ENCODE measurements around the gene HNRNPM. TPM values are rescaled to one million over a fixed set of nuclear protein-coding genes. Genes with fewer than 3 reads are reported as not detected.

The HNRNPM gene
- total RNA-seq, 2 experiments from 2014 or later: 237 to 238 TPM

DNA sequence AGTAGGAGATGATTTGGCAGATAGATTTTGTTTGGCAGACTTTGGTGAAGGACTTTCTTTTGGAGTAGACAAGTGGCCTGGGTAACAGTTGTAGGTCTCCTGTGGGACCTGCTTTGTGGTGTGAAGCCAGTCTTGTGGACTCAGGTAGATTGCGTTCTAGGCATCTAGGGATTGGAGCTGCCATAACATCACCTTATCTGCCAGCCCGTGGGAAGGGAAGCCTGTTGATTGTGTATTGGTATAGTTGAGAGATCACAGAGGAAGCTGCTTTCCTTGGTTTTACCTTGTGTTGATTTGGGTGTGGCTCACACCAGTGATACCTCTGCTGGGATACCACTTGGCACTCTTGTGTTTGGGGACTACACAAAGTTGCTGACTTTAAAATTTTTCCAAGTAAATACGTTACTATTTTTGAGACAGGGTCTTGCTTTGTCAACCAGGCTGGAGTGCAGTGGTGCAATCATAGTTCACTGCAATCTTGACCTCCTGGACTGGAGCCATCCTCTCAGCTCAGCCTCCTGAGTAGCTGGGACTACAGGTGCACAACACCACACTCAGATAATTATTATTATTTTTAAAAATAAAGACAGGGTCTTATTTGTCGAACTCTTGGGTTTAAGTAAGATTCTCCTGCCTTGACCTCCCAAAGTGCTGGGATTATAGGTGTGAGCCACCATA lies 7.8 kb downstream of the HNRNPM start:
- Mint-ChIP-seq H3K9me3 (no peaks in the 10 kb centered on the region), H3K27me3 (no peaks in the 10 kb centered on the region), H3K36me3 (peaks cover 45% of the 10 kb centered on the region), H3K4me3 (no peak overlapping the region), H3K4me1 (ENCODE audit: low read depth) (peaks cover 81% of the 10 kb centered on the region), H3K27ac (peak overlapping the region; percentile 14)
- POLR2A ChIA-PET: no interaction called here
- CTCF ChIA-PET: interaction anchor here (1.2 to 1.5 kb wide), 3 partner anchors 53 to 128 kb away, joined by 4 to 5 read pairs (median 5); no protein-coding TSS in a partner anchor
- intact Hi-C loops (cut with micrococcal nuclease): no loop called here
- no peak for DNase-seq

DNA sequence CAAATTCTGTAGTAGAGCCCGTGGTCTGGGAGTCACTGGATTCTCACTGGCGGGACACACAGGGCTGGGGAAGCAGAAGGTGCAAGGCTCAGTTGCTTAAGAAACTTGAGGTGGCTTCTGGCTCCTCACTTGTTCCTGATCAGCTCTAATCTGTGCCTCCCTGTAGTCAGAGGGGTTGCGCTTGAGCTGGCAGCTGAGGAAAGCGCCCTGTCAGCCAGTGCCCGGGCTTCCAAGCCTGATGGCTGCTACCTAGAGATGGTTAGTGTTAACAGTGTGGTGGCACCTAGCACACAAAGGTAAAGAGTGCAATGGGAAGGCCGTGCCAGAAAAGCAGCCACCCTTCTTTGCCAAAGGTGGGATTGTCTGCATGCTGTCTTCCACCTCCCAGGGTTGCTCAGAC lies 8.8 kb downstream of the HNRNPM start:
- CTCF ChIA-PET: no interaction called here
- DNase-seq: no peak
- POLR2A ChIA-PET: no interaction called here
- Mint-ChIP-seq H3K27me3 (no peaks in the 10 kb centered on the region), H3K9me3 (no peaks in the 10 kb centered on the region), H3K27ac (peak overlapping the region; percentile 39), H3K4me1 (ENCODE audit: low read depth) (peaks cover 85% of the 10 kb centered on the region), H3K36me3 (peaks cover 48% of the 10 kb centered on the region), H3K4me3 (no peak overlapping the region)
- intact Hi-C loops (cut with micrococcal nuclease): no loop called here

DNA sequence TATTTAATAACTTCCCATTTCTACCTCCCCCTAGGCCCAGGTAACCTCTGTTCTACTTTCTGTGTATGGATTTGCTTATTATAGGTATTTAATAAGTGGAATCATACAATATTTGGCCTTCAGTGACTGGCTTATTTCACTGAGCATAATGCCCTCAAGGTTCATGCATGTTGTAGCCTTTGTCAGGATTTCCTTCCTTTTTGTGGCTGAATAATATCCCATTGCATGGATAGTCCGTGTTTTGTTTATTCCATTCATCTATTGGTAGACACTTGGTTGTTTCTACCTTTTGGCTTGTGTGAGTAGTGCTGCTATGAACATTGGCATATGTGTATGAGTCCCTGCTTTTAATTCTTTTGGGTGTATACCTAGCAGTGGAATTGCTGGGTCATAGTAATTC lies 9.4 kb downstream of the HNRNPM start:
- DNase-seq: no peak
- Mint-ChIP-seq H3K4me1 (ENCODE audit: low read depth) (peaks cover 87% of the 10 kb centered on the region), H3K27me3 (no peaks in the 10 kb centered on the region), H3K9me3 (no peaks in the 10 kb centered on the region), H3K27ac (peak overlapping the region; percentile 39), H3K36me3 (peaks cover 46% of the 10 kb centered on the region), H3K4me3 (no peak overlapping the region)
- intact Hi-C loops (cut with micrococcal nuclease): no loop called here
- POLR2A ChIA-PET: no interaction called here
- CTCF ChIA-PET: no interaction called here

DNA sequence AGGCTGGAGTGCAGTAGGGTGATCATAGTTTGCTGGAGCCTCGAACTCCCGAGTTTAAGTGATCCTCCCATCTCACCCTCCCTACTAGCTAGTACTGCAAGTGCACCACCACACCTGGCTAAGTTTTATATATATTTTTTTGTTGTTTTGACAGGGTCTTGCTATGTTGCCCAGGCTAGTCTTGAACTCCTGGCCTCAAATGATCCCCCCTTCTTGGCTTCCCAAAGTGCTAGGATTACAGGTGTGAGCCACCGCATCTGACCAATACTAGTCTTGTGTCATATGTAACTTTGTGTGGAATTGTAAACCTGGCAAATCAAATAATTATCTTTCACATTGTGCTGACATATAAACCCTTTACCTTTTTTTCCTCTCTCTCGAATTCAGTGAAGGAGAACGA lies 10.2 kb downstream of the HNRNPM start:
- Mint-ChIP-seq H3K4me3 (no peak overlapping the region), H3K4me1 (ENCODE audit: low read depth) (peaks cover 90% of the 10 kb centered on the region), H3K27me3 (no peaks in the 10 kb centered on the region), H3K27ac (peak overlapping the region; percentile 25), H3K36me3 (peaks cover 47% of the 10 kb centered on the region), H3K9me3 (no peaks in the 10 kb centered on the region)
- ChIA-PET POLR2A (no interaction called here), CTCF (no interaction called here)
- DNase-seq: no peak
- intact Hi-C loops (cut with micrococcal nuclease): no loop called here

GRCh38 chr19:8456064-8456463 lies 11.3 kb downstream of the HNRNPM start:
- no peaks in the 10 kb centered on the region for H3K27me3 Mint-ChIP-seq
- DNase-seq: no peak
- CTCF ChIA-PET: interaction anchor here (0.7 to 1.3 kb wide), 3 partner anchors 10 to 43 kb away, joined by 3 to 4 read pairs (median 3); partner anchors contain the start of gene MARCHF2
- intact Hi-C loops (cut with micrococcal nuclease): no loop called here
- peak overlapping the region; percentile 18 for H3K27ac Mint-ChIP-seq
- POLR2A ChIA-PET: no interaction called here
- H3K4me3 Mint-ChIP-seq: no peak overlapping the region
- H3K36me3 Mint-ChIP-seq: peaks cover 51% of the 10 kb centered on the region
- peaks cover 95% of the 10 kb centered on the region for H3K4me1 Mint-ChIP-seq (ENCODE audit: low read depth)
- no peaks in the 10 kb centered on the region for H3K9me3 Mint-ChIP-seq

- Mint-ChIP-seq H3K27me3 (no peaks in the 10 kb centered on the region), H3K36me3 (peaks cover 50% of the 10 kb centered on the region), H3K27ac (no peak overlapping the region), H3K4me1 (ENCODE audit: low read depth) (peaks cover 95% of the 10 kb centered on the region), H3K9me3 (no peaks in the 10 kb centered on the region), H3K4me3 (no peak overlapping the region)
- ChIA-PET CTCF (interaction anchor here (1.0 to 1.3 kb wide), 3 partner anchors 44 to 121 kb away, joined by 3 to 6 read pairs (median 3); partner anchors contain the start of gene MARCHF2), POLR2A (interaction anchor here (0.9 to 2.0 kb wide), 2 partner anchors 11 to 56 kb away, joined by 6 to 8 read pairs; partner anchors contain the start of gene ZNF414)
- no peak for DNase-seq
- intact Hi-C loops (cut with micrococcal nuclease): no loop called here
These were observed 12.4 kb downstream of the HNRNPM start for GRCh38 chr19:8457209-8457608.

DNA sequence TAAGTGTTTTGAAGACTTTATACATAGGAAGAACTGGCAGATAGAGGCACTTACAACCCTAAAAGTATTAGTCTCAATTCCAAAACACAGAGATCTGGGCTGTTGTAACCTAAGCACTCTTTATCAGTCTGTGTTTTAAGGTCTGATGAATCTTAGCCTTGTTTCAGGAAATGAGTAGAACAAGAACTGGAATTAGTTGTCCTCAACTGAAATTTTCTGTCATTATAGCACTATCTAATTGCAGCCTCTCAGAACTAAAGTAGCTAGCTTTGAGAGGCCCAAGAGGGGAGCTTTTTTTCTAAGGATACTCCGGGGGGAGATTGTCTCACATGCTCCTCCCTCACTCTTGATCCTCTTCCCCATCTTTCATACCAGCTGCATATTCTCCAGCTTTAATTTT lies 13.1 kb downstream of the HNRNPM start:
- no peaks in the 10 kb centered on the region for H3K9me3 Mint-ChIP-seq
- CTCF ChIA-PET: interaction anchor here (0.6 to 1.2 kb wide), 4 partner anchors 45 to 1185 kb away, joined by 3 to 6 read pairs (median 4); partner anchors contain the start of gene MARCHF2

GRCh38 chr19:8458380-8458779 lies 13.6 kb downstream of the HNRNPM start:
- peaks cover 90% of the 10 kb centered on the region for H3K4me1 Mint-ChIP-seq (ENCODE audit: low read depth)
- intact Hi-C loops (cut with micrococcal nuclease): no loop called here
- ChIA-PET POLR2A (interaction anchor here (0.9 to 2.0 kb wide), 2 partner anchors 13 to 55 kb away, joined by 6 to 8 read pairs; partner anchors contain the start of gene ZNF414), CTCF (interaction anchor here (0.6 to 1.2 kb wide), 4 partner anchors 45 to 1186 kb away, joined by 3 to 6 read pairs (median 4); partner anchors contain the start of gene MARCHF2)
- peaks cover 49% of the 10 kb centered on the region for H3K36me3 Mint-ChIP-seq
- H3K4me3 Mint-ChIP-seq: no peak overlapping the region
- H3K27ac Mint-ChIP-seq: peak overlapping the region; percentile 65
- no peak for DNase-seq
- H3K9me3 Mint-ChIP-seq: no peaks in the 10 kb centered on the region
- no peaks in the 10 kb centered on the region for H3K27me3 Mint-ChIP-seq

More for the DNA sequence above, 13.1 kb downstream of the HNRNPM start:
- Mint-ChIP-seq H3K4me3 (no peak overlapping the region), H3K27ac (peak overlapping the region; percentile 62), H3K4me1 (ENCODE audit: low read depth) (peaks cover 95% of the 10 kb centered on the region), H3K27me3 (no peaks in the 10 kb centered on the region), H3K36me3 (peaks cover 48% of the 10 kb centered on the region)
- intact Hi-C loops (cut with micrococcal nuclease): no loop called here
- POLR2A ChIA-PET: interaction anchor here (0.9 to 2.0 kb wide), 2 partner anchors 12 to 56 kb away, joined by 6 to 8 read pairs; partner anchors contain the start of gene ZNF414
- DNase-seq: no peak

GRCh38 chr19:8459095-8459494 lies 14.3 kb downstream of the HNRNPM start:
- no peak for DNase-seq
- H3K27ac Mint-ChIP-seq: no peak overlapping the region
- ChIA-PET POLR2A (no interaction called here), CTCF (interaction anchor here (1.6 kb wide), 1 partner anchor 28 kb away, joined by 4 read pairs; no protein-coding TSS in a partner anchor)
- H3K36me3 Mint-ChIP-seq: peaks cover 48% of the 10 kb centered on the region
- H3K4me3 Mint-ChIP-seq: no peak overlapping the region
- intact Hi-C loops (cut with micrococcal nuclease): no loop called here
- no peaks in the 10 kb centered on the region for H3K9me3 Mint-ChIP-seq
- peaks cover 83% of the 10 kb centered on the region for H3K4me1 Mint-ChIP-seq (ENCODE audit: low read depth)
- H3K27me3 Mint-ChIP-seq: no peaks in the 10 kb centered on the region

- POLR2A ChIA-PET: no interaction called here
- Mint-ChIP-seq H3K36me3 (peaks cover 48% of the 10 kb centered on the region), H3K4me3 (no peak overlapping the region), H3K9me3 (no peaks in the 10 kb centered on the region), H3K4me1 (ENCODE audit: low read depth) (peaks cover 77% of the 10 kb centered on the region), H3K27ac (no peak overlapping the region), H3K27me3 (no peaks in the 10 kb centered on the region)
- intact Hi-C loops (cut with micrococcal nuclease): no loop called here
- CTCF ChIA-PET: interaction anchor here (1.6 kb wide), 1 partner anchor 27 kb away, joined by 4 read pairs; no protein-coding TSS in a partner anchor
- DNase-seq: no peak
These were observed 14.9 kb downstream of the HNRNPM start for GRCh38 chr19:8459520-8460270.

DNA sequence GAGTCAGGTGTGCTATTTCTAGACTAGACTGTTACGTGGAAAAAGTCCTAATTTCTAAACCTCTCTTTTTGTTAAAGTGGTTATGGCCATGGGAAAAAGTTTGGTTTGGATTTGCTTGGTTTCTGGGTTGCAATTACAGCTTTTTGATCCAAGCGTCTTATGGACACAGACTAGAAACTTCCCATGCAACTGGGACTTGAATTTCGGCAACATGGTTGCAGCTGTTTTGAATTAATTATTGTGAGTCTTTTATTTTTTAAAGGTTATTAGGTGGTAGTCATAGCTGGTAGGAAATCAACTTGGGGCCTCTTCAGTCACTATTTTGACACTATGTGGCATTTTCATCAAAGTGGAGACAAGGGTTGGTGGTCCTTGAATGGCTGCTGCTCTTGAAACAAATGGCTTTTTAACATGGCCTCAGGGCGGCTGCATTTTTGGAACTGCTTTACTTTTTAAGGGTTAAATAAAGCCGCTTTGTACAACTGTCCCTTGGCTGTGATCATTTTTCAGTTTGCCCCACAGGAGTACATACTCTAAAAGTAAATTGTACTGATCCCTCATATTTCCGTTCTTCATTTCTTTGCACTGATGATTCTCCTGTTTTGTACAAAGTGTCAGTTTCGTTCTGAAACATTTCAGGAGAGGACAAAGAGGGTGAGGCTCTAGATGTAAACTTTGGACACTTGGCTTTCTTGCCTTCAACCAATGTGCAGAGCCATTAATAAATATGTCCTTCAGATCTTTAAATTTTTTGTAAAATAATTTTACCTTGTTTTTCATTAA lies 15.9 kb downstream of the HNRNPM start:
- H3K36me3 Mint-ChIP-seq: peaks cover 52% of the 10 kb centered on the region
- CTCF ChIA-PET: interaction anchor here (0.7 to 1.6 kb wide), 3 partner anchors 26 to 107 kb away, joined by 3 to 4 read pairs (median 4); no protein-coding TSS in a partner anchor
- no peak for DNase-seq
- no peak overlapping the region for H3K4me3 Mint-ChIP-seq
- H3K27ac Mint-ChIP-seq: peak overlapping the region; percentile 72
- intact Hi-C loops (cut with micrococcal nuclease): no loop called here
- POLR2A ChIA-PET: no interaction called here
- peaks cover 69% of the 10 kb centered on the region for H3K4me1 Mint-ChIP-seq (ENCODE audit: low read depth)
- no peaks in the 10 kb centered on the region for H3K27me3 Mint-ChIP-seq
- H3K9me3 Mint-ChIP-seq: no peaks in the 10 kb centered on the region

All from activated CD4-positive, alpha-beta memory T cell treated with anti-CD3 and anti-CD28 coated beads for 36 hours (primary cell).